Panc1 (cell line): ENCODE data around the gene CAPN15. TPM values are rescaled to one million over a fixed set of nuclear protein-coding genes. Genes with fewer than 3 reads are reported as not detected.

Source experiments
- ATAC-seq: fragments of 200-7000 bp; cut with Tn5 transposase; 2 replicates; pipeline ENCODE4 v1.9.1; 2020; ENCODE audit warnings: mild to moderate bottlenecking, moderate library complexity
- BruUV-seq: library from RNA; stranded (reverse); fragments of 400-500 nt; replicated peaks from 2 replicates; lab custom pipeline; 2021; lab: Mats Ljungman, UMichigan
- CTCF ChIA-PET: fragments of 300-600 bp; sonication (Branson Sonifier 250); formaldehyde crosslinking; loops from one replicate; lab custom pipeline; 2022; ENCODE audit warnings: antibody characterized with exemption; lab: Charles Lee
- POLR2A ChIA-PET: fragments of 300-600 bp; sonication (Branson Sonifier 250); formaldehyde crosslinking; loops from one replicate; lab custom pipeline; 2022; ENCODE audit warnings: antibody characterized with exemption; lab: Charles Lee
- DNase-seq: peaks from one replicate; pipeline ENCODE4 v3.0.0-alpha.2; 2010; ENCODE audit warnings: low read depth, low spot score
- H3K27ac ChIP-seq: 2 replicates; pipeline ENCODE4 v1.5.1; 2011; ENCODE audit warnings: mild to moderate bottlenecking, low read length, inconsistent platforms
- H3K27me3 ChIP-seq: fragments of 200-500 bp; sonication (Bioruptor generic); 2 replicates; pipeline ENCODE4 v1.6.0; 2014; ENCODE audit warnings: low read length, inconsistent platforms; ENCODE audit not compliant: control insufficient read depth, insufficient read depth
- H3K36me3 ChIP-seq: fragments of 200-500 bp; sonication (Bioruptor generic); 2 replicates; pipeline ENCODE4 v1.5.1; 2014; ENCODE audit warnings: inconsistent platforms, mild to moderate bottlenecking, low read length, moderate library complexity; ENCODE audit not compliant: control insufficient read depth, insufficient read depth
- H3K4me1 ChIP-seq: 2 replicates; pipeline ENCODE4 v1.5.1; 2011; ENCODE audit warnings: inconsistent platforms, mild to moderate bottlenecking, low read length, moderate library complexity; ENCODE audit not compliant: control insufficient read depth, insufficient read depth
- H3K4me3 ChIP-seq, 2 experiments: 2 replicates each; pipeline ENCODE4 v1.5.1; 2011 to 2012; ENCODE audit warnings: low read depth in 2 of 2, low read length in 2 of 2, mild to moderate bottlenecking in 2 of 2, inconsistent platforms in 1 of 2, moderate library complexity in 1 of 2
- H3K9me3 ChIP-seq: fragments of 200-500 bp; sonication (Bioruptor generic); 2 replicates; pipeline ENCODE4 v1.5.1; 2014; ENCODE audit warnings: low read depth, mild to moderate bottlenecking, inconsistent platforms, low read length, moderate library complexity; ENCODE audit not compliant: control insufficient read depth, insufficient read depth
- CTCF ChIP-seq: fragments of 450-650 bp; IDR thresholded peaks from 2 replicates; pipeline ENCODE4 v1.5.1; 2017; ENCODE audit warnings: mild to moderate bottlenecking
- POLR2AphosphoS5 ChIP-seq: IDR thresholded peaks from 2 replicates; pipeline ENCODE4 v1.6.1; 2012; ENCODE audit warnings: mild to moderate bottlenecking, low read depth, low read length, moderate library complexity
- REST ChIP-seq, 2 experiments: IDR thresholded peaks; 2 replicates each; pipeline ENCODE4 v1.6.1; 2011 to 2012; ENCODE audit warnings: low read depth in 2 of 2, control low read depth in 1 of 2, low read length in 1 of 2, mild to moderate bottlenecking in 1 of 2, moderate library complexity in 1 of 2; ENCODE audit not compliant: insufficient read depth in 1 of 2
- SIN3A ChIP-seq: IDR thresholded peaks from 2 replicates; pipeline ENCODE4 v1.6.1; 2012; ENCODE audit warnings: low read depth, mild to moderate bottlenecking, low read length, moderate library complexity, borderline replicate concordance; ENCODE audit not compliant: insufficient read depth
- TCF7L2 ChIP-seq: IDR thresholded peaks from 2 replicates; pipeline ENCODE4 v1.6.1; 2011; ENCODE audit warnings: mild to moderate bottlenecking, low read depth, low read length, inconsistent platforms
- in situ Hi-C: cut with HindIII; loops from 2 replicates; pipeline ENCODE4 v1.10.0; 2016; ENCODE audit warnings: low sequenced_read_pairs, low pct_unique_long_range_greater_than_20kb
- intact Hi-C: fragments of 100-400 bp; cut with micrococcal nuclease; formaldehyde crosslinking; loops from one replicate; pipeline ENCODE4 v1.10.0; 2022; ENCODE audit not compliant: unreplicated experiment
- total RNA-seq: library from RNA; stranded (reverse); gene quantifications from one replicate; pipeline ENCODE4 v1.2.1, GENCODE V29; 2021; ENCODE audit not compliant: unreplicated experiment

Gene CAPN15
- total RNA-seq, 1 experiment from 2014 or later: 78.5 TPM

GRCh38 chr16:593406-593805 is 65.9 kb downstream of the CAPN15 start:
- DNase-seq (no peak), ATAC-seq (no peak)
- H3K27me3 ChIP-seq: no peaks in the 10 kb centered on the region
- TF ChIP-seq CTCF (no peak), SIN3A (no peak), POLR2AphosphoS5 (no peak), TCF7L2 (no peak), REST (IDR thresholded peaks at IDR 0.05; ENCODE audit: insufficient read depth in 1 of 2, low read depth in 2 of 2, low read length in 1 of 2) (no peak)
- in situ Hi-C loops (no loop called here), intact Hi-C loops (no loop called here)
- peak overlapping the region; percentile 18 for H3K27ac ChIP-seq
- no peaks in the 10 kb centered on the region for H3K36me3 ChIP-seq
- CTCF ChIA-PET: no interaction called here
- no peaks in the 10 kb centered on the region for H3K9me3 ChIP-seq
- POLR2A ChIA-PET: no interaction called here
- peaks cover 26% of the 10 kb centered on the region for H3K4me1 ChIP-seq
- no peak overlapping the region for H3K4me3 ChIP-seq
- BruUV-seq: no TSS peak

GRCh38 chr16:593807-594206 is 66.3 kb downstream of the CAPN15 start:
- no peaks in the 10 kb centered on the region for H3K9me3 ChIP-seq
- H3K4me3 ChIP-seq: no peak overlapping the region
- in situ Hi-C loops: no loop called here
- no peak for DNase-seq
- no peaks in the 10 kb centered on the region for H3K36me3 ChIP-seq
- intact Hi-C loops: no loop called here
- no peak overlapping the region for H3K27ac ChIP-seq
- ChIA-PET CTCF (no interaction called here), POLR2A (no interaction called here)
- H3K27me3 ChIP-seq: no peaks in the 10 kb centered on the region
- peaks cover 26% of the 10 kb centered on the region for H3K4me1 ChIP-seq
- BruUV-seq: no TSS peak
- TF ChIP-seq POLR2AphosphoS5: no peak
- no peak for TF ChIP-seq REST (IDR thresholded peaks at IDR 0.05; ENCODE audit: insufficient read depth in 1 of 2, low read depth in 2 of 2, low read length in 1 of 2)
- TF ChIP-seq TCF7L2: no peak
- no peak for TF ChIP-seq SIN3A
- no peak for TF ChIP-seq CTCF
- ATAC-seq: no peak
